ENCODE measurements around the gene CCDC78. TPM values are rescaled to one million over a fixed set of nuclear protein-coding genes. Genes with fewer than 3 reads are reported as not detected.
A peak's percentile ranks its signal among the peaks of the same experiment; 100 is the strongest.

The CCDC78 gene
- total and polyA plus RNA-seq, 2 donors (not counting 3 experiments of a cell fraction or from before 2014, with no cell fraction given), result 0.50 to 1.3 TPM

- Histone ChIP-seq H3K9ac (replicated peaks; ENCODE audit: extremely low read depth, insufficient read depth, low read length) (no peak overlapping the region), H4K20me1 (replicated peaks; ENCODE audit: control insufficient read depth, extremely low read depth, insufficient read depth, low read length) (no peaks in the 10 kb centered on the region), H3K4me2 (ENCODE audit: insufficient read depth, low read length) (peak overlapping the region; percentile 43), H3K9me1 (replicated peaks; ENCODE audit: control insufficient read depth, extremely low read depth, insufficient read depth, low read length) (no peaks in the 10 kb centered on the region), H2AFZ (ENCODE audit: low read depth, low read length) (peak overlapping the region; percentile 30), H3K4me3 (replicated peaks in 1 of 3; ENCODE audit: insufficient read depth in 1 of 3, low read depth in 1 of 3, low read length in 3 of 3) (peak overlapping the region in 1 of 3 experiments; percentile 28), H3K79me2 (ENCODE audit: control insufficient read depth, insufficient read depth, low read length) (peaks cover 6% of the 10 kb centered on the region), H3K4me1 (ENCODE audit: control insufficient read depth, extremely low read depth, insufficient read depth, low read length) (peaks cover 3% of the 10 kb centered on the region), H3K27me3 (ENCODE audit: control insufficient read depth in 2 of 2, insufficient read depth in 2 of 2, low read length in 2 of 2) (no peaks in the 10 kb centered on the region), H3K9me3 (replicated peaks; ENCODE audit: control insufficient read depth, insufficient read depth, low read length) (no peaks in the 10 kb centered on the region), H3K36me3 (ENCODE audit: control insufficient read depth in 2 of 2, extremely low read depth in 1 of 2, insufficient read depth in 2 of 2, low read length in 2 of 2) (peaks cover 4 to 23% of the 10 kb centered on the region in 2 experiments), H3K27ac (ENCODE audit: insufficient read depth, low read depth, low read length) (no peak overlapping the region)
- ChIA-PET POLR2A (no interaction called here), CTCF (interaction anchor here (0.9 to 1.5 kb wide), 5 partner anchors 8 to 97 kb away, joined by 3 to 6 read pairs (median 3); partner anchors contain the start of genes METTL26 and RHOT2)
- dilution Hi-C loops (cut with MboI; ENCODE audit: extremely low pct_ligation_motif_present, low sequenced_read_pairs) (no loop called here), intact Hi-C loops (cut with micrococcal nuclease) (no loop called here)
- FAIRE-seq, result no peak
- DNase-seq (ENCODE audit: low read depth, low spot score), result no peak
- BruUV-seq (replicated peaks), result no TSS peak
- TF ChIP-seq, protein P1, sequence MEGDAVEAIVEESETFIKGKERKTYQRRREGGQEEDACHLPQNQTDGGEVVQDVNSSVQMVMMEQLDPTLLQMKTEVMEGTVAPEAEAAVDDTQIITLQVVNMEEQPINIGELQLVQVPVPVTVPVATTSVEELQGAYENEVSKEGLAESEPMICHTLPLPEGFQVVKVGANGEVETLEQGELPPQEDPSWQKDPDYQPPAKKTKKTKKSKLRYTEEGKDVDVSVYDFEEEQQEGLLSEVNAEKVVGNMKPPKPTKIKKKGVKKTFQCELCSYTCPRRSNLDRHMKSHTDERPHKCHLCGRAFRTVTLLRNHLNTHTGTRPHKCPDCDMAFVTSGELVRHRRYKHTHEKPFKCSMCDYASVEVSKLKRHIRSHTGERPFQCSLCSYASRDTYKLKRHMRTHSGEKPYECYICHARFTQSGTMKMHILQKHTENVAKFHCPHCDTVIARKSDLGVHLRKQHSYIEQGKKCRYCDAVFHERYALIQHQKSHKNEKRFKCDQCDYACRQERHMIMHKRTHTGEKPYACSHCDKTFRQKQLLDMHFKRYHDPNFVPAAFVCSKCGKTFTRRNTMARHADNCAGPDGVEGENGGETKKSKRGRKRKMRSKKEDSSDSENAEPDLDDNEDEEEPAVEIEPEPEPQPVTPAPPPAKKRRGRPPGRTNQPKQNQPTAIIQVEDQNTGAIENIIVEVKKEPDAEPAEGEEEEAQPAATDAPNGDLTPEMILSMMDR (IDR thresholded peaks at IDR 0.05; ENCODE audit: extremely low read depth in 1 of 2, insufficient read depth in 1 of 2, low read depth in 1 of 2, low read length in 2 of 2), result no peak
- no peak for TF ChIP-seq MAX (IDR thresholded peaks at IDR 0.05; ENCODE audit: insufficient read depth, insufficient read length)
- TF ChIP-seq FOS (IDR thresholded peaks at IDR 0.05; ENCODE audit: borderline replicate concordance, insufficient read depth, low read length), result no peak
- TF ChIP-seq GATA2 (IDR thresholded peaks at IDR 0.05; ENCODE audit: insufficient read depth, insufficient read length, low read depth, low read length), result no peak
- no peak for TF ChIP-seq MYC (IDR thresholded peaks at IDR 0.05; ENCODE audit: low read depth, low read length)
- TF ChIP-seq JUN (IDR thresholded peaks at IDR 0.05; ENCODE audit: borderline replicate concordance, insufficient read depth, insufficient read length, low read depth), result no peak
- TF ChIP-seq EZH2 (IDR thresholded peaks at IDR 0.05; ENCODE audit: borderline replicate concordance, low read depth, low read length, severe bottlenecking), result no peak
- TF ChIP-seq POLR2AphosphoS5 (IDR thresholded peaks at IDR 0.05; ENCODE audit: insufficient read depth, low read depth, low read length), result no peak
- no peak for TF ChIP-seq POLR2A (IDR thresholded peaks at IDR 0.05; ENCODE audit: low read depth, low read length)
Observed at GRCh38 chr16:675884-676564, 50.2 kb downstream of the CCDC78 start.
